GM18526 (cell line): ENCODE data around the gene MAPK13.

Source experiments
- POLR2A ChIP-seq: IDR thresholded peaks from 3 replicates; pipeline ENCODE4 v1.6.1; 2011; ENCODE audit not compliant: insufficient read length; ENCODE audit errors: extremely low read depth

MAPK13 gene

GRCh38 chr6:36132246-36132895, 2.1 kb downstream of the MAPK13 start:
- TF ChIP-seq POLR2A = no peak

- TF ChIP-seq POLR2A = no peak
Measured at GRCh38 chr6:36133148-36133547, 2.8 kb downstream of the MAPK13 start.

- TF ChIP-seq POLR2A = no peak
Measured at GRCh38 chr6:36133912-36134311, 3.6 kb downstream of the MAPK13 start.

- TF ChIP-seq POLR2A = no peak
Measured at GRCh38 chr6:36135053-36135731, 4.9 kb downstream of the MAPK13 start.

GRCh38 chr6:36136034-36136433, 5.7 kb downstream of the MAPK13 start:
- TF ChIP-seq POLR2A = no peak

- no peak for TF ChIP-seq POLR2A
Measured at GRCh38 chr6:36136551-36136950, 6.2 kb downstream of the MAPK13 start.

- TF ChIP-seq POLR2A = no peak
Measured at GRCh38 chr6:36138667-36139066, 8.4 kb downstream of the MAPK13 start.

GRCh38 chr6:36139431-36139830, 9.1 kb downstream of the MAPK13 start:
- no peak for TF ChIP-seq POLR2A

GRCh38 chr6:36139991-36140710, 9.8 kb downstream of the MAPK13 start:
- no peak for TF ChIP-seq POLR2A

- no peak for TF ChIP-seq POLR2A
Measured at GRCh38 chr6:36141091-36141490, 10.8 kb downstream of the MAPK13 start.

GRCh38 chr6:36141961-36142360, 11.6 kb downstream of the MAPK13 start:
- no peak for TF ChIP-seq POLR2A

GRCh38 chr6:36142971-36143838, 12.9 kb downstream of the MAPK13 start:
- TF ChIP-seq POLR2A = no peak

GRCh38 chr6:36145495-36145894, 15.2 kb downstream of the MAPK13 start:
- TF ChIP-seq POLR2A = no peak

GRCh38 chr6:36147294-36147693, 17.0 kb downstream of the MAPK13 start:
- no peak for TF ChIP-seq POLR2A

- no peak for TF ChIP-seq POLR2A
Measured at GRCh38 chr6:36149476-36149875, 19.2 kb downstream of the MAPK13 start.
